WTC11 (cell line): ENCODE data around the gene UCHL3. TPM values are rescaled to one million over a fixed set of nuclear protein-coding genes. Genes with fewer than 3 reads are reported as not detected.

Experiments used
- ATAC-seq: fragments of 200-7000 bp; cut with Tn5 transposase; 2 replicates; pipeline ENCODE4 v1.10.0; 2021; ENCODE audit warnings: mild to moderate bottlenecking, moderate library complexity
- CTCF ChIA-PET: fragments of 300-600 bp; sonication (Branson Sonifier 250); formaldehyde crosslinking; loops from one replicate; lab custom pipeline; 2021; ENCODE audit warnings: antibody characterized with exemption; lab: Charles Lee
- POLR2A ChIA-PET: fragments of 350-600 bp; sonication (Branson Sonifier 250); formaldehyde crosslinking; loops from one replicate; lab custom pipeline; 2021; ENCODE audit warnings: antibody characterized with exemption; lab: Charles Lee
- DNase-seq: peaks from one replicate; pipeline ENCODE4 v3.0.0; 2021; ENCODE audit warnings: low spot score
- H3K27ac Mint-ChIP-seq: 2 replicates; pipeline ENCODE4 v1.8.0; 2021; ENCODE audit warnings: mixed read lengths
- H3K27me3 Mint-ChIP-seq: 2 replicates; pipeline ENCODE4 v1.8.0; 2021; ENCODE audit warnings: low read depth, mild to moderate bottlenecking, moderate library complexity, mixed read lengths
- H3K36me3 Mint-ChIP-seq: 2 replicates; pipeline ENCODE4 v1.8.0; 2021; ENCODE audit warnings: mixed read lengths
- H3K4me1 Mint-ChIP-seq: 2 replicates; pipeline ENCODE4 v1.8.0; 2022; ENCODE audit warnings: mixed read lengths
- H3K4me3 Mint-ChIP-seq: 2 replicates; pipeline ENCODE4 v1.8.0; 2021; ENCODE audit warnings: mild to moderate bottlenecking, moderate library complexity, mixed read lengths
- H3K9me3 Mint-ChIP-seq: 2 replicates; pipeline ENCODE4 v1.8.0; 2021; ENCODE audit warnings: mixed read lengths
- GTF2I ChIP-seq: fragments of 250-450 bp; sonication (Bioruptor Pico); conservative IDR thresholded peaks from 2 replicates; pipeline ENCODE4 v1.4.0; 2021; ENCODE audit warnings: mild to moderate bottlenecking
- HMGA2 ChIP-seq: fragments of 250-450 bp; sonication (Bioruptor Pico); IDR thresholded peaks from 2 replicates; pipeline ENCODE4 v1.4.0; 2021; ENCODE audit warnings: mild to moderate bottlenecking, moderate library complexity
- JAZF1 ChIP-seq: fragments of 250-450 bp; sonication (Bioruptor Pico); IDR thresholded peaks from 2 replicates; pipeline ENCODE4 v1.9.0; 2021; ENCODE audit warnings: moderate library complexity, mild to moderate bottlenecking, inconsistent platforms
- MLX ChIP-seq: sonication (generic); formaldehyde crosslinking; IDR thresholded peaks from 2 replicates; pipeline ENCODE4 v1.8.1; 2023; ENCODE audit warnings: mild to moderate bottlenecking, missing genetic modification reagents, moderate library complexity
- MXD4 ChIP-seq: fragments of 250-450 bp; sonication (Bioruptor Pico); IDR thresholded peaks from 2 replicates; pipeline ENCODE4 v1.8.0; 2021; ENCODE audit warnings: mild to moderate bottlenecking, moderate library complexity, borderline replicate concordance
- NFYB ChIP-seq: sonication (generic); formaldehyde crosslinking; conservative IDR thresholded peaks from 2 replicates; pipeline ENCODE4 v1.8.0; 2022; ENCODE audit warnings: low read depth, missing genetic modification reagents
- SMAD3 ChIP-seq: sonication (generic); formaldehyde crosslinking; IDR thresholded peaks from 2 replicates; pipeline ENCODE4 v1.8.0; 2022; ENCODE audit warnings: missing genetic modification reagents, mild to moderate bottlenecking, borderline replicate concordance
- SOX15 ChIP-seq: fragments of 250-450 bp; sonication (Bioruptor Pico); IDR thresholded peaks from 2 replicates; pipeline ENCODE4 v1.9.0; 2021; ENCODE audit warnings: mild to moderate bottlenecking
- TEAD1 ChIP-seq: sonication (generic); formaldehyde crosslinking; IDR thresholded peaks from 2 replicates; pipeline ENCODE4 v1.8.0; 2022; ENCODE audit warnings: mild to moderate bottlenecking, missing genetic modification reagents
- TEAD4 ChIP-seq: sonication (generic); formaldehyde crosslinking; IDR thresholded peaks from 2 replicates; pipeline ENCODE4 v1.8.0; 2022; ENCODE audit warnings: mild to moderate bottlenecking, missing genetic modification reagents
- TP53 ChIP-seq: sonication (generic); formaldehyde crosslinking; IDR thresholded peaks from 2 replicates; pipeline ENCODE4 v1.8.1; 2023; ENCODE audit warnings: mild to moderate bottlenecking, missing genetic modification reagents
- USF2 ChIP-seq: sonication (generic); formaldehyde crosslinking; IDR thresholded peaks from 2 replicates; pipeline ENCODE4 v1.8.1; 2023; ENCODE audit warnings: mild to moderate bottlenecking, missing genetic modification reagents, moderate library complexity
- ZNF121 ChIP-seq: sonication (generic); formaldehyde crosslinking; IDR thresholded peaks from 2 replicates; pipeline ENCODE4 v1.8.0; 2023; ENCODE audit warnings: missing genetic modification reagents
- ZNF263 ChIP-seq: sonication (generic); formaldehyde crosslinking; IDR thresholded peaks from 2 replicates; pipeline ENCODE4 v1.8.1; 2022; ENCODE audit warnings: low read depth, mild to moderate bottlenecking, moderate library complexity, missing genetic modification reagents
- ZNF317 ChIP-seq: sonication (generic); formaldehyde crosslinking; IDR thresholded peaks from 2 replicates; pipeline ENCODE4 v1.8.1; 2023; ENCODE audit warnings: low read depth, mild to moderate bottlenecking, moderate library complexity, missing genetic modification reagents, borderline replicate concordance
- ZNF423 ChIP-seq: fragments of 250-450 bp; sonication (Bioruptor Pico); IDR thresholded peaks from 2 replicates; pipeline ENCODE4 v2.1.2; 2022; ENCODE audit warnings: mild to moderate bottlenecking, moderate library complexity
- total RNA-seq: library from RNA; stranded (reverse); gene quantifications from 3 replicates; pipeline ENCODE4 v1.2.3, GENCODE V29; 2021
- TF ChIP-seq, protein P1 (sequence below): sonication (generic); formaldehyde crosslinking; IDR thresholded peaks from 2 replicates; pipeline ENCODE4 v1.8.0; 2022; ENCODE audit warnings: mild to moderate bottlenecking, missing genetic modification reagents
- TF ChIP-seq, protein P2 (sequence below): fragments of 250-450 bp; sonication (Bioruptor Pico); IDR thresholded peaks from 2 replicates; pipeline ENCODE4 v1.8.0; 2021; ENCODE audit warnings: mild to moderate bottlenecking
- TF ChIP-seq, protein P3 (sequence below): sonication (generic); formaldehyde crosslinking; IDR thresholded peaks from 2 replicates; pipeline ENCODE4 v1.8.0; 2022; ENCODE audit warnings: missing genetic modification reagents

The UCHL3 gene
- total RNA-seq, 1 experiment from 2014 or later: 46.9 TPM

DNA sequence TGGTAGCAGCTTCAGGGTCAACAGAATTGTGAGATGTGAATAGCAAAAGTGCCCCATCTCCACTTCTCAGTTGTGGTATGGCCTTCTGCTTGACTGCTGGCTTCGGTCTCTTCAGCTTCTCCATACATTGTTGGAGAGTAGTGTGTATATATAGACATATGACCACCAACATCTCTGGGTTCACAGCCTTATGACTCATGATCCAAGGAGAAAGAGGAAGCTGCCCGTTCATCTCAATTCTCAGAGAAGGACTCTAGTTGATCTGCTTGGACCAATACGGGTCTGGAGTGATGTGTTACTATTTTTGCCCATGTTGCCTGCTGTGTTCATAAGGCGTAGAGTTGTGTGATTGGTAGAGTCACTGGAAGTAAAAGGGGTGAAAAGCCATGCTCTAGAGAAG is 8.3 kb upstream of the UCHL3 start:
- peaks cover 6% of the 10 kb centered on the region for H3K9me3 Mint-ChIP-seq
- ChIA-PET POLR2A (no interaction called here), CTCF (interaction anchor here (1.2 kb wide), 1 partner anchor 59 kb away, joined by 5 read pairs; the partner anchor contains the start of gene TBC1D4)
- no peak for TF ChIP-seq MXD4
- no peak for TF ChIP-seq TEAD4
- TF ChIP-seq, protein P1, sequence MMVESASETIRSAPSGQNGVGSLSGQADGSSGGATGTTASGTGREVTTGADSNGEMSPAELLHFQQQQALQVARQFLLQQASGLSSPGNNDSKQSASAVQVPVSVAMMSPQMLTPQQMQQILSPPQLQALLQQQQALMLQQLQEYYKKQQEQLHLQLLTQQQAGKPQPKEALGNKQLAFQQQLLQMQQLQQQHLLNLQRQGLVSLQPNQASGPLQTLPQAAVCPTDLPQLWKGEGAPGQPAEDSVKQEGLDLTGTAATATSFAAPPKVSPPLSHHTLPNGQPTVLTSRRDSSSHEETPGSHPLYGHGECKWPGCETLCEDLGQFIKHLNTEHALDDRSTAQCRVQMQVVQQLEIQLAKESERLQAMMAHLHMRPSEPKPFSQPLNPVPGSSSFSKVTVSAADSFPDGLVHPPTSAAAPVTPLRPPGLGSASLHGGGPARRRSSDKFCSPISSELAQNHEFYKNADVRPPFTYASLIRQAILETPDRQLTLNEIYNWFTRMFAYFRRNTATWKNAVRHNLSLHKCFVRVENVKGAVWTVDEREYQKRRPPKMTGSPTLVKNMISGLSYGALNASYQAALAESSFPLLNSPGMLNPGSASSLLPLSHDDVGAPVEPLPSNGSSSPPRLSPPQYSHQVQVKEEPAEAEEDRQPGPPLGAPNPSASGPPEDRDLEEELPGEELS (CRISPR knock-in tag): no peak
- no peak for TF ChIP-seq SMAD3 (CRISPR knock-in tag)
- no peak for TF ChIP-seq TP53 (CRISPR knock-in tag)
- no peak for TF ChIP-seq MLX (CRISPR knock-in tag)
- no peak for TF ChIP-seq NFYB (CRISPR knock-in tag)
- TF ChIP-seq TEAD1 (CRISPR knock-in tag): no peak
- H3K4me3 Mint-ChIP-seq: no peak overlapping the region
- ATAC-seq: no peak
- no peak for DNase-seq
- peaks cover 17% of the 10 kb centered on the region for H3K4me1 Mint-ChIP-seq
- H3K36me3 Mint-ChIP-seq: peaks cover 5% of the 10 kb centered on the region
- H3K27ac Mint-ChIP-seq: no peak overlapping the region
- no peaks in the 10 kb centered on the region for H3K27me3 Mint-ChIP-seq

GRCh38 chr13:75541961-75542360 is 7.6 kb upstream of the UCHL3 start:
- Mint-ChIP-seq H3K4me1 (peaks cover 10% of the 10 kb centered on the region), H3K36me3 (peaks cover 3% of the 10 kb centered on the region), H3K27ac (no peak overlapping the region), H3K27me3 (no peaks in the 10 kb centered on the region), H3K4me3 (no peak overlapping the region), H3K9me3 (peaks cover 6% of the 10 kb centered on the region)
- ATAC-seq: no peak
- TF ChIP-seq, protein P1 (CRISPR knock-in tag): no peak
- TF ChIP-seq TP53 (CRISPR knock-in tag) (no peak), ZNF121 (CRISPR knock-in tag) (no peak)
- TF ChIP-seq, protein P2, sequence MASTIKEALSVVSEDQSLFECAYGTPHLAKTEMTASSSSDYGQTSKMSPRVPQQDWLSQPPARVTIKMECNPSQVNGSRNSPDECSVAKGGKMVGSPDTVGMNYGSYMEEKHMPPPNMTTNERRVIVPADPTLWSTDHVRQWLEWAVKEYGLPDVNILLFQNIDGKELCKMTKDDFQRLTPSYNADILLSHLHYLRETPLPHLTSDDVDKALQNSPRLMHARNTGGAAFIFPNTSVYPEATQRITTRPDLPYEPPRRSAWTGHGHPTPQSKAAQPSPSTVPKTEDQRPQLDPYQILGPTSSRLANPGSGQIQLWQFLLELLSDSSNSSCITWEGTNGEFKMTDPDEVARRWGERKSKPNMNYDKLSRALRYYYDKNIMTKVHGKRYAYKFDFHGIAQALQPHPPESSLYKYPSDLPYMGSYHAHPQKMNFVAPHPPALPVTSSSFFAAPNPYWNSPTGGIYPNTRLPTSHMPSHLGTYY: no peak
- CTCF ChIA-PET: interaction anchor here (1.2 kb wide), 1 partner anchor 60 kb away, joined by 5 read pairs; the partner anchor contains the start of gene TBC1D4
- no peak for DNase-seq
- POLR2A ChIA-PET: no interaction called here

DNA sequence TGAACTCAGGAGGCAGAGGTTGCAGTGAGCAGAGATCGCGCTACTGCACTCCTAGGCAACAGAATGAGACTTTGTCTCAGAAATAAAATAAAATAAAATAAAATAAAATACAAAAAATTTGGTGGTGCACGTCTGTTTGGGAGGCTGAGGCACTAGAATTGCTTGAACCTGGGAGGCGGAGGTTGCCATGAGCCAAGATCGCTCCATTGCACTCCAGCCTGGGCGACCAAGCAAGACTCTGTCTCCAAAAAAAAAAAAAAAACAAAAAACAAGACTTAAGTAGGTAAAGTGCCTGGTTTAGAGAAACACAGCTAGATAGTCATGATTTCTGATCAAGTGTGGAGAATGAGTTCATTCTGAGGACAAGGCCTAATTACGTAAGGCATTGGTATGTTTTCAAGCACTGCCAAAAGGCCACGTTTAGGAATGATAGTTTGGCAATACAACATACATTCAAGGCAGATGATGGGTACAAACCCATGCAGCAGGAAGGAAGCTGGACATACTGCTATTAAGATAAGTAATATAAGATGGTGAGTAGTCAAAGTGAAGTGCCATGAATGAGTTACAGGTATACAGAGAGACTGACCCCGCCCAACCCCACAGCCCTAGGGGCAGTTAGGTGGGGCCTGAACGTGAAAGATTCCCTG is 4.8 kb upstream of the UCHL3 start:
- no peaks in the 10 kb centered on the region for H3K9me3 Mint-ChIP-seq
- no peaks in the 10 kb centered on the region for H3K27me3 Mint-ChIP-seq
- DNase-seq (no peak), ATAC-seq (no peak)
- H3K4me1 Mint-ChIP-seq: peaks cover 12% of the 10 kb centered on the region
- POLR2A ChIA-PET: no interaction called here
- no peak overlapping the region for H3K4me3 Mint-ChIP-seq
- H3K36me3 Mint-ChIP-seq: no peaks in the 10 kb centered on the region
- CTCF ChIA-PET: no interaction called here
- H3K27ac Mint-ChIP-seq: no peak overlapping the region
- TF ChIP-seq ZNF423 (no peak), JAZF1 (CRISPR knock-in tag) (no peak), GTF2I (CRISPR knock-in tag) (no peak), TP53 (CRISPR knock-in tag) (no peak), SMAD3 (CRISPR knock-in tag) (no peak), USF2 (CRISPR knock-in tag) (no peak), ZNF263 (no peak), SOX15 (CRISPR knock-in tag) (no peak), NFYB (CRISPR knock-in tag) (no peak), HMGA2 (CRISPR knock-in tag) (no peak), ZNF317 (CRISPR knock-in tag) (no peak)
- TF ChIP-seq, protein P3, sequence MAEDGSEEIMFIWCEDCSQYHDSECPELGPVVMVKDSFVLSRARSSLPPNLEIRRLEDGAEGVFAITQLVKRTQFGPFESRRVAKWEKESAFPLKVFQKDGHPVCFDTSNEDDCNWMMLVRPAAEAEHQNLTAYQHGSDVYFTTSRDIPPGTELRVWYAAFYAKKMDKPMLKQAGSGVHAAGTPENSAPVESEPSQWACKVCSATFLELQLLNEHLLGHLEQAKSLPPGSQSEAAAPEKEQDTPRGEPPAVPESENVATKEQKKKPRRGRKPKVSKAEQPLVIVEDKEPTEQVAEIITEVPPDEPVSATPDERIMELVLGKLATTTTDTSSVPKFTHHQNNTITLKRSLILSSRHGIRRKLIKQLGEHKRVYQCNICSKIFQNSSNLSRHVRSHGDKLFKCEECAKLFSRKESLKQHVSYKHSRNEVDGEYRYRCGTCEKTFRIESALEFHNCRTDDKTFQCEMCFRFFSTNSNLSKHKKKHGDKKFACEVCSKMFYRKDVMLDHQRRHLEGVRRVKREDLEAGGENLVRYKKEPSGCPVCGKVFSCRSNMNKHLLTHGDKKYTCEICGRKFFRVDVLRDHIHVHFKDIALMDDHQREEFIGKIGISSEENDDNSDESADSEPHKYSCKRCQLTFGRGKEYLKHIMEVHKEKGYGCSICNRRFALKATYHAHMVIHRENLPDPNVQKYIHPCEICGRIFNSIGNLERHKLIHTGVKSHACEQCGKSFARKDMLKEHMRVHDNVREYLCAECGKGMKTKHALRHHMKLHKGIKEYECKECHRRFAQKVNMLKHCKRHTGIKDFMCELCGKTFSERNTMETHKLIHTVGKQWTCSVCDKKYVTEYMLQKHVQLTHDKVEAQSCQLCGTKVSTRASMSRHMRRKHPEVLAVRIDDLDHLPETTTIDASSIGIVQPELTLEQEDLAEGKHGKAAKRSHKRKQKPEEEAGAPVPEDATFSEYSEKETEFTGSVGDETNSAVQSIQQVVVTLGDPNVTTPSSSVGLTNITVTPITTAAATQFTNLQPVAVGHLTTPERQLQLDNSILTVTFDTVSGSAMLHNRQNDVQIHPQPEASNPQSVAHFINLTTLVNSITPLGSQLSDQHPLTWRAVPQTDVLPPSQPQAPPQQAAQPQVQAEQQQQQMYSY (CRISPR knock-in tag): no peak
- TF ChIP-seq, protein P2: no peak
